HG02943 (cell line): ENCODE results near the gene SPG7.

Experiments
- ATAC-seq: cut with Tn5 transposase; IDR thresholded peaks from one replicate; pipeline ENCODE4 v1.9.1; 2021; ENCODE audit warnings: mild to moderate bottlenecking, low read depth, moderate library complexity; ENCODE audit not compliant: unreplicated experiment

Gene SPG7

DNA sequence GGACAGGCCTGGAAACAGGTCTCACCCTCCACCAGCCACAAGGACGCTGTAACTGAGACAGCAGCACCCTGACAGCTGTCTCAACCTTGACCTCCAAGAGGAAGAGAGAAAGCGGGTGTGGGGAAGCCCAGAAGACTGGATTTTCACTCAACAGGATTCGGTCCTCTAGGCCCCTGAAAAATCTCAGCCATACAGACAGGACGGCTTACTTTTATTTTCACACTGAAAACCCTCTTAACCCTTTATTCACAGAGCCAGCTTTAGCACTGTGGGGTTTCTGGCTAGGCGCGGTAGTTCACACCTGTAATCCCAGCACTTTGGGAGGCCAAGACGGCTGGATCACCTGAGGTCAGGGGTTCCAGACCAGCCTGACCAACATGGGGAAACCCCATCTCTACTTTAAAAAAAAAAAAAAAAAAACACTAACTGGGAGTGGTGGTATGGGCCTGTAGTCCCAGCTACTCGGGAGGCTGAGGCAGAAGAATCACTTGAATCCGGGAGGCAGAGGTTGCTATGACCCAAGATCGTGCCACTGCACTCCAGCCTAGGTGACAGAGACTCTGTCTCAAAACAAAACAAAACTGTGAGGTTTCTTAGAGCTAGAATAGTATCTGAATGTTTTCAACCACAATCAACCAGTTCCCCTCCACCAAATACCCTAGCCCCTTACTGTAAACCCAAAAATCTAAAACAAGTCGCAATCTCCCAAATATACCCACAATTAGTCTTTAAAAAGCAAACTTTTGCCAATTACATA lies 23.1 kb upstream of the SPG7 start:
- no peak for ATAC-seq

DNA sequence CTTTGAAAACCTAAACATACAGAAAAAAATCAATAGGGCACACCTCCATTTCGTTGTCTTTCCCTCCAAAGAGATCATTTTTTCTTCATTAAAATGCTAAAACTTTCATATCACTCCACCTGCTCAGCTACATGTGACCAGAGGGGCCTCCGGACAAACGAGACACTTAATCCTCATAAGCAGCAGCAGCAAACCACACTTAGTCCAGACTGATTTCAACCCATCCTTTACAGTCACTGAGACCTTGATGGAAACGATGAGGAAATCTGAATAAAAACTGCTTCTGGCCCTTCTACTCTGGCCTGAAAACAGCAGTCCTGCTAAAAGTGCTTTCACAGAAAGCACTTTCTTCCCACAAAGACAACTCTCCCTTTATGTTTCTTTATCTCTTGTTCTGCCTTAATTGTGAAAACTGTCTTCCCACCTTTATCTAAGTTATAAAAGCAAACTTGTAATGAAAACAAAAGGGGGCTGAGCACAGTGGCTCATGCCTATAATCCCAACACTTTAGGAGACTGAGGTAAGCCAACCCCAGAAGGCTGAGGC lies 22.4 kb upstream of the SPG7 start:
- ATAC-seq, result no peak

DNA sequence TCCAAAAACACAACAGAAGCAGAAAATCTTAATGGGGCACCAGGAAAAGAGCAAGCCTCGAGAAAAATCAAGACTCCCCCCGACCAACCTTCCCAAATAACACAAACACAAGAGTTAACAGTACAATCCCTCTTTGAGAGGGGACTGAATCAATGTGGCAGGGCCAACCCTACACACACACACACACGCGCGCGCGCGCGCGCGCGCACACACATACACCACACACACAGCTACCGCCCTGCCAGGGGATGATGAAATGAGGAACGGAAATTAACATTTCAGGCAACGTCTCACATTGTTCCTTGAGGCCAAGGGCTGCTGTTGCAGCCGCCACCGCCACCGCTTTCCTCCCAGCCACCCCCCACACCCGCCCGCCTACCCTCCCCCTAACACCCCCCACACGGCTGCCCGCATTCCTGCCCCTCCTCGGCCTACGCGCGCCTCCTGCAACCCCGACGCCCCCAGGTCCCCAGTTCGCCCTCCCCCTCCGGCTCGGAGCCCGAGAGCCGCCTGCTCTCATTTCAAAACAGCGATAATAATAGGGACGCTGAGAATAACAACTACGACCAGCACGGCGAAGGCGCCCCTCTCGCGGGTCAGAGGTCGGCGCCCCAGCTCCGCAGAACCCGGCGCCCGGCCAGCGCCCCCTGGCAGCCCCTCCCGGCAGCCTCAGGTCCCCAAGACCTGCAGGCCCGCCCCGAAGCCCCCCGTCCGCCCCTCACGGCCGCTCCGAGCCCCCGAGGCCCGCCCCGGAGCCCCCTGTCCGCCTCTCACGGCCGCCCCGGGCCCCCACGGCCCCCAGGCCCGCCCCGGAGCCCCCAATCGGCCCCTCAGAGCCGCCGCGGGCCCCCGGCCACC lies 18.9 kb upstream of the SPG7 start:
- no peak for ATAC-seq

DNA sequence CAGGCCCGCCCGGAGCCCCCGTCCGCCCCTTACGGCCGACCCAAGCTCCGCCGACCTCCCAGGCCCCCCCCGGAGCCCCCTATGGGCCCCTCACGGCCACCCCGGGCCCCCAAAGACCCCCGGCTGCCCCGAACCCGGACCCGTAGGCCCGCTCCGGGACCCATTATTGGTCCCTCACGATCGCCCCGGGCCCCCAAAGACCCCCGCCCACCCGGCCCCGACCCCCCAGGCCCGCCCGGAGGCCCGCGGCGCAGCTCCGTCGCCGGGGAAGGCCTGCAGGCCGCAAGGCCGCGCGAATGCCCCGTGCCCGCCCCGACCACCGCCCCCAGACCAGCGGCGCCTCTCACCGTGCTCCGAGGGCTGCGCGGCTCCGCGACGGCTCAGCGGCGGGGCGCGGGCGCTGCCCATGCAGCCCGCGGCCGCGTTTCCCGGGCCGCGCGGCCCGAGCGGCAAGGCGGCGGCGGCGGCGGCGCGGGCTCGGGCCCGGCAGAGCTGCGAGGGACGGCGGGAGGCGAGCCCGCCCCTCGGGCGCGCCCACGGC lies 18.2 kb upstream of the SPG7 start:
- no peak for ATAC-seq

DNA sequence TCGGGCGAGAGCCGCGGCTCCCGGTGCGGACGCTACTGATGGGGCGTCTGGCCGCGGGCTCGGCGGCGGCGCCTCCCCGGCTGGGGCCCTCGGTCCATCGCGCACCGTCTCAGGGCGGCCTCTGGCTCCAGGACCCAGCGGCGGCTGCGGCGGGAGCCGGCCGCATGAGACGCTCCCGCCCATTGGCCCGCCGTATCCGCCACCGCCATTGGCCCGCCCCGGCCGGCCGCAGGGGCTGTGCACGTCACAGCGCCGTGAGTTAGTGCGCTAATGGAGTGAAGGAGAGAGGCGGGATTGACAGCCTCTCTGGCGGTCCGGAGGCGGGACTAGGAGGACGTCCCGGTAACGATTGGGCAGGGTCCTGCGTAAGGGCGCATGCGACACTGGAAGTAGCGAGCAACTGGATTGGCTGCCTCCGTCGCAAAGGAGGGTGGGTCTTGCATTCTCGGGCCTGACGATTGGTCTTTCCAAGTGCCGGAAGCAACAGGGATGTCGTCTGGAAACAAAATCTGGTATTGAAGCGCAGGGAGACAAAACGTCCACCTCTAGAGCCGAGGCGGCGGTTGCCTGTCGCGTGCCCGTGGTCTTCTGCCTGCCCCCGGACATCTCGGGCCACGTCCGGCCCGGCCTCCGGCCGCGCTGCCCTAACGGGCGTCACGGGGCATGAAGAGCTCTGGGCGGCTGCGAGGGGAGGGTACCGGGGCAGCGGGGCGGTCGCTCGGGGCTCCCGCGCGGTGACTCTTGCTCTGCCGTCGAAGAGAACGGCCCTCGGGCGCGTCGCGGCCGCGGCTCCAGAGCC lies 17.6 kb upstream of the SPG7 start, which contains the start of gene ANKRD11:
Gene ANKRD11, minus strand, starts transcription at position 123 of the 799 bp plus-strand sequence. CDS start 173,542 bp downstream, outside the sequence.
- ATAC-seq, result peak; percentile 85

DNA sequence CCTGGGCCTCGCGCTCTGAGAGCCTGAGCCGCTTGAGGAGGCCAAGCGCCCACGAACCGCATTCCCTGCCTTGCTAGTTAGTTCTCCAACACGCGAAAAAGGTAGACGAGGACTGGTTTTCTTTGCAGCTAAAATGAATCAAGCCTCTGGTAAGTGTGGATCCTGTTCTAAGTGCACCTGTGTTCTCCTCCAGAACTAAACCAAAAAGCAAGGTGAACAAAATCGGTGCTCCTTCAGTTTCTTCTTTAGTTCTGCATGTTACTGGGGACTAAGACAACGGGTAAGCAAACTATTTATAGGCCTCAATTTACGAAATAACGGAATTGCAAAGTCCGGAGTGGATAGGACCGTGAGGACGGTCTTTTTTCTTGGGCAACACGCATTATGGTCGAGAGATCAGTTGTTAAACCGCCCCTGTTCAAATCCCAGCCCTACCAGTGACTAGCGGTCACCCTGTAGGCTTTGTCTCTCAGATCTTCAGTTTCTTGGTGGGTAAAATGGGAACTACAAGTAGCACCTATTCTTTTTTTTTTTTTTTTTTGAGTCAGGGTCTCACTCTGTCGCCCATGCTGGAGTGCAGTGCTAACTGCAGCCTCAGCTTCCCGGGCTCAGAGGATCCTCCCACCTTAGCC lies 16.8 kb upstream of the SPG7 start:
- ATAC-seq, result no peak

DNA sequence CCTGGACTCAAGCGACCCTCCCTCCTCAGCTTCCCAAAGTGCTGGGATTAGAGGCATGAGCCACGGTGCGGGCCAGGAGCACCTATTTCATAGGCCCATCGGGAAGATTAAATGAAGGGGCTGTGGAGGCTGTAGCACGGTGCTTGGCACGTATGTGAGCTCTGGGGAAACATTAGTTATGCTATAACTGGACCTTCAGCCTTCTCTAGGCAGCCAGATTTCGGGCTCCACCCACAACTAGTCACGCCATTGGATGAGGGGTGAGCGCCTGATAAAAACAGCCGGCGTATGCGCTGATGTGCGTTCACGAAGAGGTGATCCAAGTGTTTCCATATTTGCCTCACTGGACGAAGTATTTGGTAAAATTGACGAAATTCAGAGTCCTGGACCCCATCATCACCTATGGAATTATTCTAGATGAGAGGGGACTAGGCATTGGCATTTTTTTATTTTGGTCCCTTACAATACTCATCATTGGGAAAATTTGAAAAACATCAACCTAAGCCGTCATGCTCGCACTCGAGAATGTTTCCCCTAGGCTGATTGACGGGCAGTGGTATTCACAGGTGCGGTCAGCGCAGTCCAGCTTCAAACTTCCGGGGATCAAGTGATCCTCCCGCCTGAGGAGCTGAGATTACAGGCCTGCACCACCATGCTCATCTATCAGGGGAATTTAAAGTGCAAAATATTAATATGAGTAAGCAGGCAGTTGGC lies 16.1 kb upstream of the SPG7 start:
- ATAC-seq, result no peak

DNA sequence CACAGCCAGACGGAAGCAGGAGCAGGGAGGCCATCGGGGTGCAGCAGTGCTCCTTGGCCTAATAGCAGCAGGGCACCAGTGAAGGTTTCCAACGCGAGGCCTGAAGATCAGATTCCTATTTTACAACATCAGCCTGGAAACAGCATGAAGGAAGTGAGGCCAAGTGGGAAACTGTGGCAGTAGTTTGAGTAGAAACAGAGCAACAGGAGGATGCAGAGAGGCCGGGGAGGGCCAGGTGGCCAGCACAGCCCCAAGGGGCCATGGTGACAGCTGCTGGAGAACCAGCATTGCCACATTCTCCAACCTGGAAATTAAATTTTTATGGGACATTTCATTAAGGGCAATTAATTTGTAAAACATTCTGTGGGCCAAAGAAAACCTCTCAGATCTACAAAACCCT lies 14.4 kb upstream of the SPG7 start:
- no peak for ATAC-seq

DNA sequence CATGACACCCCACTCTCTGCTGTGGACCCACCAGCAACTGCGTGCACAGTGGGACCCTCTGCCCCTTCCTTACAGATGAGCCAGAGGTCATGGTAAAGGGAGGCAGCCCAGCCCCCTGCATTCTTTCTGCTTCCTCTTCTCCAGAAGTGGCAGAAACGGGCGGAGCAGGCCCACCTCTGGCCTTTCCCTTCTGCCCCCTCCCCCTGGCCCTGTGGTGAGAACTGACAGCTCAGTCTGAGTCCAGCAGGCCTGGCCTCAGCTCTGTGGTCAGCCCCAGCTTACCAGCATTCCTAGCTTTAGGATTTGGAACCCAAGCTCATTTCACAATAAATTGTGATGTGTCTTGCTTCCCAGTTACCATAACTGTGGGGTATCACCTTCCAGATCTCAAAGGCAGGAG lies 13.1 kb upstream of the SPG7 start:
- no peak for ATAC-seq

DNA sequence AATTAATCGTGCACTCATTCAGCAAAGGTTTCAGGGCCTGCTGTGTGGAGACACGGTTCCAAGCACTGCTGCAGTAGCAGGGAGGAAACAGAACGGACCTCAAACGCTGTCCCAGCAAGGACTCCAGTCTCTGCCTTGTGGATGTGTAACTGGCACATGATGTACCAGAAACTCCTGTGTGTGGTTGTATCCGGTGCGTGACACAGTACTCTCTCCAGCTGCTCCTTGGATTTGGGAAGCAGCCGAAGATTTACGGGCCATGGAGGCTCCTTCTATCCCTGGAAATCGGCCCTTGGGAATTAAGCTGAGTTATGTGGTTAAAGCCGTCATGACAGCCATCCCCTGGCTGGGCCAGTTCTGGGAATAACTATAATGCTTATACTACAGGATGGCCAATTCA lies 9.4 kb upstream of the SPG7 start:
- no peak for ATAC-seq

DNA sequence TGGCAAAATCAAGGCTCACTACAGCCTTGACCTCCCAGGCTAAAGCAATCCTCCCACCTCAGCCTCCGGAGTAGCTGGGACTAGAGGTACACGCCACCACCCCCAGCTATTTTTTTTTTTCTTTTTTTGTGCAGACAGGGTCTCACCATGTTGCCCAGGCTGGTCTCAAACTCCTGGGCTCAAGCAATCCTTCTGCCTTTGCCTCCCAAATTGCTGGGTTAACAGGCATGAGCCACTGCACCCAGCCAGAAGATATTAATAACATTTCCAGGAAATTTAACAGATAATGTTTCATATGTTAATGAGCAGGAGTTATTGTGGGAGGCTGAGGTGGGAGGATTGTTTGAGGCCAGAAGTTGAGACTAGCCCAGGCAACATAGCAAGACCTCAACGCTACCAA lies 8.4 kb upstream of the SPG7 start:
- ATAC-seq, result no peak

DNA sequence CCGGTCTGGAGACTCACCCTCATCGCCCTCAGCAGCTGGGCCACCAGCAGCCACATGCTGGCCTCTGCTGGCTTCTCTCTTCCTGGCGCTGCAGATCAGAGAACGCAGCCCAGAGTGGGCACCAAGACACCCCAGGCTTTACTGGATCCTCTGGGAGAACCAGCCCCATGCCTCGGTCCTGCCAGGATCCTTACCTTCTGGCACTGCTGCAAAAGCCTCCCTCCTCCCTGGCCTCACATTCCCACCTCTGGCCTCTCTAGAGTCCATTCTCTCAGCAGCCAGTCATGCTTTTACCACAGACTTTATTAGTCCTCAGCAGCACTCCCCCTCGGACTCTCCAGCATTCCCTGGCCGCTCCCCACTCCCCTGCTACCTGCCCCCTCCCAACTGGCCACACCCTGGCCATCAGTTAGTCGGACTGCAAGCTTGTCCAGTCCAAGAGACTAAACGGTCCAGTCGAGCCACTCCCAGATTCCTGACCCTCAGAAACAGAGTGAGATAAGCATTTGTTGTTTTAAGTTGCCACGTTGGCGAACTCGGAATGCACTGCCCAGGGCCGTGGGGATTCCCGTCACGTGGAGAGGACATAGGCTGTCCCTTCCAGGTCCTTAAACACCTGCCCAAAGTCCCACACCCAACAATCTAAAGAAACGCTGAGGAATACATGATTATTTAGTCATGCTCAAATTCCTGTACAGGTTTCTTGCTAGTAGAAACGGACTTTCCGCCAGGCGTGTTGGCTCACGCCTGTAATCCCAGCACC lies 5.9 kb upstream of the SPG7 start:
- no peak for ATAC-seq

DNA sequence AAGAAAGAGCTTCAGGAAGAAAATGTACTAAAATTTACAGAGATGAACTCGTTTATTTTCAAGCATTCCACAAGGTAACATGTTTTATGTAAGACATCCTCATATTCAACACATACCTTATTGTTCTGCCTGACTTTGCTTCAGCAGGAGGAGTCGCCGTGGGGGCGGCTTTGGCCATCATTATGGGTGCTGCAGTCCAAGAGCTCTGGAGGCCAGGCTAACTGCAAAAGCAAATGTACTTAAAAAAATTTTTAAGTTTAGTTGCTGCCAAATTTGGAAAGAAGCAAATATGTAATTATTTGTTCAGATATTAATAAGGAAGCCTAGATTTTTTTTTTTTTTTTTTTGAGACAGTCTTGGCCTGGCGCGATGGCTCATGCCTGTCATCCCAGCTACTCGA lies 4.1 kb upstream of the SPG7 start:
- ATAC-seq, result no peak

DNA sequence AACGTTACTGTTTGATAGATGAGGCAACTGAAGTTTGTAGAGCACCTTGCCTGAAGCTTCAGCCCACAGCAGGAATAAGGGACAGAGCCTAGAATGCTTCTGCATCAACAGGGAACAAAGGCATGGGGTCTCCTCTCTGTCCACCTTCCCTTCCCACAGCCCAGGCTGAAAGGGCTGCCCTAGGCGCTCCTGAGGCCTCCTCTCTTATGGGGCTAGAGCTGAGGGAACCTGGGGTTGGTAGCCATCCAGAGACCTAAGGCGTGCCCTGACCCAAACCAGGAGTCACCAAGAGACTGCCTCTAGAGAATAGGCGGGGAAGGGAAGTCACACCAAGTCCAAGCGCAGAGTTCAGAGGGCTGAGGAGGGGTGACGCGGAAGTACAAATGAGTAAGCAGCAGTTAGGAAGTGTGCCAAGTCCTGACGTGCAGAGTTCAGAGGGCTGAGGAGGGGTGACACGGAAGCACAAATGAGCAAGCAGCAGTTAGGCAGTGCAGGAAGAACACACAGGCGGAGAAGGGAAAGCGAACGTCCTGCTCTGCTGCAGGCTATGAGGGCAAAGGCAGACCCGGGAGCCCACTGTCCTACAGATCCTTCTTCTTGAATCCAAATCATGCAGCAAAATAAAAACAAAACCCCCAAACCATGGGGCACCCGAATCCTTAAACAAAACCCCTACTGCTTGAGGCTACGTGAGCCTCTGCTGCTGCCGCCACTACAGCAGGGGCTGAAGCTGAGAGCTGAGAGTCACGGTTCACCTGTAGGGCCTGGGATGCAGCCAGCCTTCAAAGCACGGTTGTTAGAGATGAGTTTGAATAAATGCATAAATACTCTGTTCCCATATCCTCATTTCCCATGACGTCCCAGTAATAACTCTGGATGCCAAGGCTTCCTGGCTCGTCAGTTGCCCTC lies 2.7 kb upstream of the SPG7 start:
- ATAC-seq, result no peak

DNA sequence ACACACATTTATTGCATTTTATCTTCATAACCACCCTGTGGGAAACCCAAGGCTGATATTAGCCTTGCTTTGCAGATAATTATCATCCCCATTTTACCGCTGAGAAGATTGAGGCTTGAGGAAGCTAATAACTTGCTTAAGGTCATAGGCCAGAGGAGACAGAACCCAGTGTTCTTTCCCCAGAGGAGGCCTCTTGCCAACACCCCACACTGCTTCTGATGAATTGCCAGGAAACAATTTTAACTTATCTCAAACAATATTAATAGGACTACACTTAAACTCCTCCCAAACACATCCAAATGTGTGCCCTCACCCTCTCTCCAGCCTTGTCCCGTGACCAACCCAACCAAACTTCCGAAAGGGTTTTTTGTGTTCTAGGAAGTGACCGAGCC lies 2.1 kb upstream of the SPG7 start:
- no peak for ATAC-seq

DNA sequence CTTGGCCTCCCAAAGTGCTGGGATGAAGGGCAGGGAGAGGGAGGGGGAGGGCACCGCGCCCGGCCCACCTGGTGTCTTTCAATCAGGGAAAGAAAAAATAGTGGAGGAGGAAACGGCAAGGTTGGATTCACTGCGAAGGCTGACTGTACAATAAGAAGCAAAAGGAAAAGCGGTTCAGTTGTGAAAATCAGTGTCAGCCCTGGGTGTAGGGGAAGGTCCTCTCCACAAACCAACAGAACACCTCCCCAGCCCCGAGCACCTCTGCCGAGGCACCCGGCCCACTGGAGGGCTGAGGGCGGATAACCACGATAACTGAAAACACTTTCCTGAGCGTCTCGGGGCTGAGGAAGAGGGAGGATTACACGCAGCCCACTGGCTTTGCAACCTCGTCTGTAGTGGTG lies 1.4 kb upstream of the SPG7 start:
- no peak for ATAC-seq

DNA sequence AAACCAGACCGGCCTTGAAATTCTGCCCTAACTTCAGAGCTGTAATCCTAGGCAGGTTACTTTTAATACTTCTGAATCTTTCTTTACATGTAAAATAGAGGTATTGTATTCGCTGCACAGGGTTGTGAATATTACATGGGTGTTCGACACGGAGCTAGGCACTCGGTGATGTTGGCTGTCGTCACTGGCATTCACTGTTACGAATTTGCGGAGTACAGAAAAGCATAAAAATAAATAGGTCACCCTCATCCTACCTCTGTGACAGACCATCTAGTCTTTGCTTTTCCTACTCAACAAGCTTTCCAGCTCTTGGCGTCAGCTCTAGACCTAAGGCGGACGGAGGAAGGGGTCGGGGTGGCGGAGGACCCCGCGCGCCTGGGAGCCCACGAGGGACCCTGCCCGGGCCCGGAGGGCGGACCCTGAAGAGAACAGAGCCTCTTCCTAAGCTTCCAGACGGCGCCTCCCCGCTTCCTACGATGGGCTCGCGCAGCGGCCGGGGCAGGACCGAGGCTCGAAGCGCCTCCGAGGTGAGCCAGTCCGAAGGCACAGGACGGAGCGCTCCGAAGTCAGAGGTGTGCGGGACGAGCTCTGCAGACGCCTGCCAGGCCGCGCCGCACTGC lies 879 bp upstream of the SPG7 start:
- ATAC-seq, result peak; percentile 18
